HG03575 (cell line): ENCODE measurements around the gene BORCS5.
"Not testable (repeated sequence)": the region's sequence is repeated elsewhere in the genome, so short reads cannot be mapped to it uniquely, and the experiment has no call there.

ENCODE experiments used
- ATAC-seq: cut with Tn5 transposase; IDR thresholded peaks from one replicate; pipeline ENCODE4 v1.9.1; 2021; ENCODE audit not compliant: unreplicated experiment, insufficient number of reproducible peaks, low FRiP score; ENCODE audit errors: extremely low read depth

The BORCS5 gene

DNA sequence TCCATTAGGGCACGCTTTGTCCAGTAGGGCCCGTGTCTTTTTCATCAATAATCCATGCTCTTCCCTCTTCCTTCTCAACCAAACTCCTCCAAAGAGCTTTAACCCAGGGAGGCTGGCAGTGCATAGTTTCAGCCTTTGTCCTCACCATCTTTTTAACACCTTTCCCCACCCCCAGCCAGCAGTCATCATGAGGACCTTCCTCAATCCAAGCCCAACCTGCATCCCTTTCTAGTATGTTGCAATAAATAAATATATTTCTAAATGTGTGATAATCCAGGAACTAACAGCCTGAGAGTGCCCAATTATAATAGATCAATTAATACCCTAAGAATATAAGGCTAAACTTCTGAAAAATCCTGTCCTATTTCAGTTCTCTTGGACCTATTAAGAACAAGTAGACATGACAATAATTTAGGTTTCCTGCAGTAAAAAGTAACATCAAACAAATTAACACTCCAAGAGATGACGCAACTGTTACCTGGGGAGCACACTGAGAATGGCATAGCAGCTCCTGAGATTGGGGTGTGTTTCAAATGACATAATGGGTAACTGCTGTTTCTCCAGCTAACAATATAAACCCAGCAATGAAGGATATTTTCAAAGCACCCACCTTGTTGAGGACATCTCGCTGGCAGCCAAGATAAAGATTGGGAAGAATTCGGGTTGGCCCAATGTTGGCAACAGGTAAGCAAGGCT, 143.2 kb downstream of the BORCS5 start:
- ATAC-seq: no peak

DNA sequence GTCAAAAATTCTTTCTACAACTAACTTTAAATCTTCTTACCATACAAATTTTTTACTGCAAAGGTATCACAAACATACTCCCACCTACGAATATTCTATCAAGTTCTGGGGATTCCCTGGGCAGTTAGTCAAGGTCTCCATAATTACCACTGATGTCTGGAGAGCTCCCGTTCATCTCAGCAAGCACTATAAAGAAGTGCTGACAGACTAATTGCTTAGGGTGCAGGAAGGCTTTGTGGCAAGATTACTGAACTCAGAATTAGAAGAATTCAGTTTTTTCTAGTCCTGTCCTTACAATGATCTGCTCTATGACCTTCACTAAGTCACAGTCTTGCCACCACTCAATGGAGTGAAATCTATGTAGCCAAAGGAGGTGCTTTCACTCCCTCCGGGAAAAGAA, 144.2 kb downstream of the BORCS5 start:
- no peak for ATAC-seq

DNA sequence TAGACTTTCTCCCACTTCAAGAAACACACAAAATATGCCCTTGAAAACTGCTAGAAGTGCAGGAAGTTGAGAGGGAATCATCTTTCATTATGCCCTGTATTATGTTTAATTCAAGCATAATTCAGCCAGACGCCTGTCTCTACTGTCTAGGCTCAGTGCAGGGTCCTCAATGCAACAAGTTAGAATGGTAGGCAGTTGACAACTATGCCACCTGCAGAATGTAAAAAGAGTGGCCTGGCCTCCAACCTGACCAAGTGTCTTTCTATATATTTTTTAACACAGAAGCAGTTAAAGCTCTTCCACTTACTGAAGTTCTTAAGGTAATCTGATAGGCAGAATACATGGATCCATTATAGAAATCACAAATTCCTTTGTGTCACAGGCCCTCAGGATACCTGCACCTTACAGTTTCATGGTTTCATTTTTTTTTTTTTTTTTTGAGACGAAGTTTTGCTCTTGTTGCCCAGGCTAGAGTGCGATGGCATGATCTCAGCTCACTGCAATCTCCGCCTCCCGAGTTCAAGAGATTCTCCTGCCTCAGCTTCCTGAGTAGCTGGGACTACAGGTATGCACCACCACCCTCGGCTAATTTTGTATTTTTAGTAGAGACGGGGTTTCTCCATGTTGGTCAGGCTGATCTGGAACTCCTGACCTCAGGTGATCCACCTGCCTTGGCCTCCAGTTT, 145.4 kb downstream of the BORCS5 start:
- not testable (repeated sequence) for ATAC-seq

DNA sequence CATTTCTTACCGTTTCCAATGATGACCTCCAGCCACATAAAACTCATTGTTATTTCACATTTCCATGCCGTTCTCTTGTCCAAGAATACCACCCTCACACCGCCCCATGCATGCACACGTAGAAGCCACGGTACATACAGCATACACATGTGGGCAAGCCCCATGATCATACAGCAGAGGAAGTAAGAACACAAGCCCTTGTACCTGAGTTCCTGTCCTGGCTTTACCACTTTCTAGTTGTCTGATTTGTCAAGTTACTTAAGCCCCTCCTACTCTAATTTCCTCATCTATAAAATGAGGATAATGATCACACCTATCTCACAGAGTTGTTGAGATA, 145.9 kb downstream of the BORCS5 start:
- no peak for ATAC-seq

DNA sequence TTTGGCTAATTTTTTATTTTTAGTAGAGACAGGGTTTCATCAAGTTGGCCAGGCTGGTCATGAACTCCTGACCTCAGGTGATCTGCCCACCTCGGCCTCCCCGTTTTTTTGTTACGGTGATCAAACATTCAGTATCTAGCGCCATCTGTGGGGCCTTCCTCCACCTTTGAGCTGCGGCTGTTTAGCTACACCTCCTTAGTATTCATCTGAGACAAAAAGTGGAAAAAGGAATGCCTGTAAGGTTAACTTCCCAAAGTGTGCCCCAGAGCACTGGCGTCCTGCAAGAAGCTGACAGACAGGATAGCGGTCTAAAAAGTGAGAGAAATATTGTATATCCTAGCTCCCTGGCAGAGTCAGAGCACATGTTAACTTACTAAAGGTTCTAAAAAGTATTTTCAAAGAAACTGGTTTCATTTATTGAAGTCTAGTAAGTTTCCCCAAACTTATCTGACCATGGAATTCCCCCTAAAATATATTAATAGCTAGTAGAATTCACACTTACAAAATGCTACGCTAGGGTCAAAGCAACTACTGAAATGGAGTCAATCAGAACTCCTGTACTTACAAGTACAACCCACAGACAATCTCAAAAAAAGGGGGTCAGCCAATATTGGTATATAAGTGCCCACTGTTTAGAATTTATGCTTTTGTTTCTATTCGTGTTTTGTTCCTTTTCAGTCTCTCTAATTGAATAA, 146.7 kb downstream of the BORCS5 start:
- no peak for ATAC-seq

DNA sequence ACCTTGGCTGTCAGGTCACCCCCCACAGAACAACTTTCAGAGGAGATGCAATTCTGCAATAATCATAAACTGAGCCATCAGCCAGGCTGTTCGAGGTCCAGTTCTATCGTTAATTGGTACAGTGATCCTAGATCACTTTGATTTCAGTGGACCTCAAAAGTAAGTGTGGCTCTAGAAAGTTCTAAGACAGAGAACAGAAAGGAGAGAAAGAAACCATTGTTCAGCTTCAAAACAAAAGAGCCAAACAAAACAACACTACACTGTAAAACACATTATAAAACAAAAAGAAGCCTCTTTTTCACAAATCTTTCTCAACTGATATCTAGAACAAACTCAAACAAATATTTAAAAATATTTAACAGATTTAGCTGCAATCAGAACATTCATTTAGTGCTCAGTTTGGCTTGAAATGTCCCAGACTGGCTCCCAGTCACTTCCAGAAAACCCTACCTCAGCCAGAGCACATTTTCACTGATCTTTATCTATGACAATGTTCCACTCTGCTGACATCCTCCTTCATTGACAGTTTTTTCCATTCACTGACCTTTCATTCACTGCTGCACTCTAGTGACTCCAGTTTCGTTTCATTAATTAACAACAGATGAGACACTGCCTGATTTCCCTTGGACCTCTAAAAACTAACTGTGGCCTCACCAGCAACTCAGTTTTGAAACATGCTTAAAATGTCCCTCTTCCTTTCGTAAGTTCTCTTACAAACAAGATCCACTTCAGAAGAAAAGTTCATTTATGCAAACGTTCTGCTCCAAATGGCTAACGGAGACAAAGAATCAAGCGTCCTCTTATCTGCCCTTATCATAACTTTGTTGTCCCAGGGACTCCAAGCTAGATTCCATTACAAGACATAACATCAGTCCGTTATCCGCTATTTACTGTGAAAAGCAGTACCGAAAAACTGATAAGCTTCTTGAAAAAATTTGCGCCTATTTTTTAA, 148.9 kb downstream of the BORCS5 start:
- ATAC-seq: peak; percentile 71

DNA sequence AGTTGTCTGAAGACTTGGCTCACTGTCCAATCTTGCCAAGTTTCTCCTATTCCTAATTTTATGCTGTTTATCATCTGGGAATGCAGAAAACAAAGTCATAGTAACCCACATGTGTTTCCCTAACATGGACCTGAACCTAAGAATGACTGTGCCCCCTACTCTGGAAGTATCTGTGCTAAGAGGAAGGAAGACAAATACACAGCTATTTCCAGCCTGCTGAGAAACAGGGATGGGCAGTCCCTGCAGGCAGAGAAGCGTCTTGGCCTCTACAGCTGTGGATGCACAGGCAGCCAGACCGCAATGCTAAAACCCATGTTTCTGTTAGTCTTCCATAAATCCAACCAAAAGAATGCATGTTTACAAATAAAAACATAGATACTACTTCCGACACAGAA, 149.6 kb downstream of the BORCS5 start:
- no peak for ATAC-seq

DNA sequence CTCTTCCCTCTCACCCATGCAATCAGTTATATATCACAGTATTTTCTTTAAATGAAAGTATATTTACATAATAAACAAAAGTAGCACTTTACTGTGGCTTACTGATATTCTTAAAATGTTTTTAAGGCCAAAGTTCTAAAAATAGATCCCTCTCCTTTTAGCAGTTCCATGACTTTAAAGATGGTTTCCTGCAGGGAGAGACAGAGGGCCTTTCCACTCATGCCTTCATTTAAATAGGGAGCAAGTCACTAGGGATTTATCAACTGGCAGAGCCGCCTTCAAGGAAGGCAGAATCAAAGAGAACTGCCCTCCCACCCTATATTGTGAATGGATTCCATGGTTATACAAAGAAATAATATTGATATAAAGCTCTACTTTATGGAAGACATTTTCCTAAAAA, 150.2 kb downstream of the BORCS5 start:
- no peak for ATAC-seq

DNA sequence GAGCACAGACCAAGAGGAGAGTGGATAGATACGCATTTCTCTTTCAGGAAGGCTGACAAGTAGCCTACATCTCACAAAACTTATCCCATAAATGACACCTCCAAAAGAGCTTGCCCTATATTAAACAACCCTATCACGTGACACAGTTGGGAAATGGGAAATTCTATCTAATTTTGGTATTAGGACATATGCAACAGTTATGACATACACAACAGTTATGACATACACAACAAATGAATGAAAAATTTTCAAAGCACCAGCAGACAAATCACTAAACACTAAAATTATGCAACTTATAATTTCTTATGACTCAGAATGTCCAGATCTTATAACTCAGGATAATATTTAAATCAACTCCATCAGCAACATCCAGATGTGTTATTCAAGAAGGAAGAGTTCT, 151.7 kb downstream of the BORCS5 start:
- no peak for ATAC-seq

DNA sequence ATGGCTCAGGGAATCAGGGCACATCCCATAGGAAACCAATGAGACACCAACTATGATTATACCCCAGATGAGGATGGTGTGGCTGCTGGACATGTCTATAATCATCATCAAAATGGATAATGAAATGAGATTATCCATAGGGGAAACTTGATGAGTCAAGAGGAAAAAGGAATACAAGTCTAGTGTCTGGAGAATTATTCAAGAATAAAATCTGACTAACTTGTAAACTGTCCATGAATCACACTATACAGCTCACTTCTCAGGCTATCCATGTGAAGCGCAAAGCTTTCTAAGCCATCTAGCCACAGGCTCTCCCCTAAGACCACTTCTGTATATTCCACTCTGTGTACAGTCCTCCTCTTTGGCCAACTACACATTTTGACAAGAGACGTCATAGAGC, 153.3 kb downstream of the BORCS5 start:
- no peak for ATAC-seq

DNA sequence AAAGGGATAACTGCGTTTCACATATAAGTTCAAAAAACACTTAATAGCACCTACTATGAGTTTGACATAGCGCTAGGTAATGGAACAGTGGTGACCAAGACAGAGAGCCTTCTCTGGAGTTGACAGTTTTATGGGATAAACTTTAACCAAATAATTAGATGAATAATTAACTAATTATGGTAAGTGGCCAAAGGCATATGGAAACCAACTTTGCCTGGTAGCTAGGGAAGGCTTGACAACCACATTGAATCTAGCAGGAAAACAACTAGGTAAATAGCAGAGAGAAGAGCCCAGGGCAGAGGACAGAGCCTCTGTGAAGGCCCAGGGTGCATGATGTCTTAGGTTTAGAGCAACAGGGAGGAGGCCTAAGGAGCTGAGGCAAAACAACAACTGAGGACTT, 153.7 kb downstream of the BORCS5 start:
- ATAC-seq: no peak

DNA sequence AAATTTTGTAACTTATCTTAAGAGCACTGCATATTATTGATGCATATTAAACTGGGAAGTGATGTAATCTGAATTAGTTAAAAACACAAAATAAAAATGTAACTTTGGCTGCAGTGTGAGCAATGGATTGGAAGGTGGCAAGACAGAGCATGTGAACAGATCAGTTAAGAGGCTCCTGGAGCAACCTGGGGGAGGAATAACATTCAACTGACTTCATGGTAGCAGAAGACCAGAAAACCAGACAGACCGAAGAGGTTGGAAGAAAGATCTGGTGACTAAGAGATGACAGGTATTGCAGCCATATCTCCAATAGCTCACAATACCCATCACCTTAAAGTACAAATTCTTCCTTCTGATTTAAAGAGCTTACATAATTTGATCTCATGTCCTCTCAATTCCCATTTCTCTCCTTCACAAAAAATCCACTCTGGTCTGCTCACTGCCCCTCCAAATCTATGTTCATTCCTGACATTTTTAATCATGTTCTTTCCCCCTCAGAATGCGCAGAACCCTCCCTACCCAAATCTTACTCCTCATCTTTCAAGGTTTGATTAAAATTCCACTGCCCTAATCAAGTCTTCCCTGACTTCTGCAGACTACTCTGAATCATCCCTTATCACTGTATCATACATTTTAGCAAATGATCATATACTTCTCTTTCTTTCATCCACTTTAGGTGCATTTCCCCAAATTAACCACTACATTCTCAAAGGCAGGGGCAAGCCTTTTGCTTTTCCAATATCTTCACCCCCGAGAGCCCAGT, 154.3 kb downstream of the BORCS5 start:
- no peak for ATAC-seq

DNA sequence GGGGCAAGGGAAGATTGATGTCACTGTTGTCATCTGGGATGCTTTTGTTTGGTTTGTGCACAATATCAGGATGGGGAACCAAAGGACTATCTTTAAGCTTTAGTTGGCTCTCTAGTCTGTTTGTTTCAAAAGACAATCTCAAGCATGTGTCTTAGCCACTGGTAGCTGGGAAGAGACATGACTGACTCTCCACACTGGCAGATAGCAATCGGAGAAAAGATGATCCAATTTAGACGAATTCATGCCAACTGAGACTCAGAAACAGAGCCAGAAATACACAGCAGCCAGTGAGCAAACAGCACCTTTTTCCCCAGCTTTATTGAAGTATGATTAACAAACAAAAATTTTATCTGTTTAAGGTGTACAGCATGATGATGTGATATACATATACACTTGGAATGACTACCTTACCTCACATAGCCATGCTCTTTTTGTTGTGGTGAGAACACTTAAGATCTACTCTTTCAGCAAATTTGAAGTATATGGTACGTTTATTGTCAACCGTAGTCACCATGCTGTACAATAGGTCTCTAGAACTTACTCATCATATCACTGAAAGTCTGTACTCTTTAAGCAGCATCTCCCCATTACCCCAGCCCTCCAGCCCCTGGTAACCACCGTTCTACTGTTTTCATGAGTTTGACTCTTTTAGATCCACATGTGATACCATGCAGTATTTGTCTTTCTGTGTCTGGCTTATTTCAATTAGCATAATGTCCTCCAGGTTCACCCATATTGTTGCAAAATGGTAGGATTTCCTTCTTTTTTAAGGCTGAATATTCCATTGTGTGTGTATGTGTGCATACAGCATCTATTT, 155.2 kb downstream of the BORCS5 start:
- ATAC-seq: no peak

DNA sequence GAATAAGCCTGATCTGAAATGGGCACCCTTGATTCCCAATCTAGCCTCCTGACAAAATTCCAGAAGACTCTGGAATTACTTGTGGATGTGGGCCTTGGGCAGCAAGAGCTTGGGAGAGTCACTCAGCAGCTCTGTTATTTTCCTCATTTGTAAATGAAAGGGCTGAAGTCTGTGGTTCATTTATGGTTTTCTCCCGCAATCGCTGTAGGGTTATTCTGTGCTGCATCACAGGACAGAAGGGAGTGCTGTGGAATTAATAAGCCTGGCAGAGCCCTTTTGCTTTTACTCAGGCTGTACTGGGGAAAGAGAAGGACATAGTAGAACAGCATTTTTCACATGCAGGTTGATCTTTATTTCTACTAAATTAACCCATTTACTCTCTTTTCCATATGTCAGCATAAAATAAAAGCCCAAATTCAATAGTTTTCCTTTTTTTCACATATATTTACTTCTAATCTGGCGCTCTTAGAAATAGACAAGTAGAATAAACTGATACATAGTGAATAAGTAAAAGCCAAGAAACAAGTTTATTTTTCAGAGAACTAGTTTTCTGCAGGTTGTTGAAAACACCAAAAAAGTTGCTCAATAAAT, 156.6 kb downstream of the BORCS5 start:
- no peak for ATAC-seq

DNA sequence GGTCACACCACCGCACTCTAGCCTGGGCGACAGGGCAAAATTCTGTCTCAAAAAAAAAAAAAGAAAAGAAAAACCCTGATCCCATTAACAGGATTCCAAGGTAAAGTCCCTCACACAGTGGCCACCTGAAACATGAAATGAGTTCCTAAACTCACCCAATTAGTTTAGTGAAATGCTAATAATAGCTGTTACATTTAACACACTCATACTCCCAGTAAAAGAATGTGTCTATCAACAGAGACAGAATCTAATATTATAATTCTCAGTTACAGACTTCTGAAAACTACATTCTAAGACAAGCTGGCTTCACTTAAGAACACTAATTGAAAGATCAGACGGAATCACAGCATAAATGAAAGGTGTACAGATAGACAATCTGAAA, 161.6 kb downstream of the BORCS5 start:
- ATAC-seq: no peak

DNA sequence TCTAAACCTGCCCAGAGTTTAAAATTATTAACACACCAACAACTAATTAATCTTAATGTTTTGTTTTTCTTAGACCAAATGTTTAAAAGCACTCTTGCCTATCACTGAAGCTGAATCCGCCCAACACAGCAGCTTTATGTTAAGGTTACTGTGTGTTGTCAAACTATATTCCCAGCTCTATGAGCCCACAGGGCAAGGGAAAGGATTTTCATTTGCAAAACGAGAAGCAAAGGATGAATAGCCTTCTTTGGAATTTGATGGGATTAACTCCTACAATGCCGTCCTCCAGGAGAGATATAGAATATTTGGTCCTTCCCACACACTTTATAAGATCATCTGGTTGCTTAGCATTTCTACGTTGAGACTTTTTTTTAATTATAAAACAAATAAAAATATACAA, 162.0 kb downstream of the BORCS5 start:
- no peak for ATAC-seq
